Calu3 (cell line): ENCODE data around the gene GM2A. TPM values are rescaled to one million over a fixed set of nuclear protein-coding genes. Genes with fewer than 3 reads are reported as not detected.
A peak's percentile ranks its signal among the peaks of the same experiment; 100 is the strongest.

Experiments
- BruUV-seq: library from RNA; stranded (reverse); fragments of 400-500 nt; replicated peaks from 2 replicates; lab custom pipeline; 2021; lab: Mats Ljungman, UMichigan
- CTCF ChIA-PET: fragments of 300-600 bp; sonication (Branson Sonifier 250); formaldehyde crosslinking; loops from one replicate; lab custom pipeline; 2022; ENCODE audit warnings: antibody characterized with exemption; lab: Charles Lee
- DNase-seq: peaks from one replicate; pipeline ENCODE4 v3.0.0; 2022
- H3K27ac Mint-ChIP-seq: one replicate; pipeline ENCODE4 v1.8.0; 2022; ENCODE audit warnings: mixed read lengths; ENCODE audit not compliant: unreplicated experiment
- H3K27me3 Mint-ChIP-seq: one replicate; pipeline ENCODE4 v1.8.0; 2022; ENCODE audit warnings: mixed read lengths; ENCODE audit not compliant: unreplicated experiment
- H3K36me3 Mint-ChIP-seq: one replicate; pipeline ENCODE4 v1.8.0; 2022; ENCODE audit warnings: mild to moderate bottlenecking, moderate library complexity, mixed read lengths; ENCODE audit not compliant: insufficient read depth, unreplicated experiment
- H3K4me1 Mint-ChIP-seq: one replicate; pipeline ENCODE4 v1.8.0; 2022; ENCODE audit warnings: mild to moderate bottlenecking, low read depth, mixed read lengths; ENCODE audit not compliant: unreplicated experiment
- H3K4me3 Mint-ChIP-seq: one replicate; pipeline ENCODE4 v1.8.0; 2022; ENCODE audit warnings: mild to moderate bottlenecking, low read depth, moderate library complexity, mixed read lengths; ENCODE audit not compliant: unreplicated experiment
- H3K9me3 Mint-ChIP-seq: one replicate; pipeline ENCODE4 v1.8.0; 2022; ENCODE audit warnings: low read depth, mixed read lengths; ENCODE audit not compliant: unreplicated experiment
- CTCF ChIP-seq: fragments of 200-600 bp; IDR thresholded peaks from one replicate; pipeline ENCODE4 v1.8.0; 2022; ENCODE audit warnings: antibody characterized with exemption; ENCODE audit not compliant: unreplicated experiment
- intact Hi-C: fragments of 100-400 bp; cut with micrococcal nuclease; formaldehyde crosslinking; loops from one replicate; pipeline ENCODE4 v1.10.0; 2022; ENCODE audit not compliant: unreplicated experiment
- total RNA-seq: library from RNA; stranded (reverse); gene quantifications from 2 replicates; pipeline ENCODE4 v1.2.3, GENCODE V29; 2022

Gene GM2A
- total RNA-seq, 1 experiment from 2014 or later: 22.4 TPM

GRCh38 chr5:151271336-151271735, 18.4 kb downstream of the GM2A start:
- Mint-ChIP-seq H3K27ac (no peak overlapping the region), H3K4me3 (no peak overlapping the region), H3K9me3 (no peaks in the 10 kb centered on the region), H3K27me3 (no peaks in the 10 kb centered on the region), H3K36me3 (no peaks in the 10 kb centered on the region), H3K4me1 (no peaks in the 10 kb centered on the region)
- TF ChIP-seq CTCF: no peak
- intact Hi-C loops: no loop called here
- no peak for DNase-seq
- CTCF ChIA-PET: no interaction called here
- no TSS peak for BruUV-seq

GRCh38 chr5:151274666-151275065, 21.7 kb downstream of the GM2A start:
- H3K4me1 Mint-ChIP-seq: no peaks in the 10 kb centered on the region
- CTCF ChIA-PET: no interaction called here
- no peak overlapping the region for H3K4me3 Mint-ChIP-seq
- DNase-seq: peak; percentile 50
- H3K27me3 Mint-ChIP-seq: peaks cover 24% of the 10 kb centered on the region
- intact Hi-C loops: no loop called here
- no TSS peak for BruUV-seq
- H3K36me3 Mint-ChIP-seq: no peaks in the 10 kb centered on the region
- no peak overlapping the region for H3K27ac Mint-ChIP-seq
- no peaks in the 10 kb centered on the region for H3K9me3 Mint-ChIP-seq
- no peak for TF ChIP-seq CTCF

GRCh38 chr5:151275803-151276202, 22.8 kb downstream of the GM2A start:
- H3K27me3 Mint-ChIP-seq: peaks cover 32% of the 10 kb centered on the region
- no TSS peak for BruUV-seq

GRCh38 chr5:151278845-151279244, 25.9 kb downstream of the GM2A start:
- H3K4me3 Mint-ChIP-seq: no peak overlapping the region
- peaks cover 40% of the 10 kb centered on the region for H3K27me3 Mint-ChIP-seq
- no peaks in the 10 kb centered on the region for H3K36me3 Mint-ChIP-seq
- CTCF ChIA-PET: no interaction called here
- H3K9me3 Mint-ChIP-seq: no peaks in the 10 kb centered on the region
- intact Hi-C loops: no loop called here
- DNase-seq: no peak
- H3K4me1 Mint-ChIP-seq: no peaks in the 10 kb centered on the region
- no peak for TF ChIP-seq CTCF
- no TSS peak for BruUV-seq
- no peak overlapping the region for H3K27ac Mint-ChIP-seq

More at GRCh38 chr5:151275803-151276202, 22.8 kb downstream of the GM2A start:
- no peaks in the 10 kb centered on the region for H3K9me3 Mint-ChIP-seq
- intact Hi-C loops: no loop called here
- TF ChIP-seq CTCF: no peak
- H3K36me3 Mint-ChIP-seq: no peaks in the 10 kb centered on the region
- no peak for DNase-seq
- H3K4me1 Mint-ChIP-seq: no peaks in the 10 kb centered on the region
- H3K4me3 Mint-ChIP-seq: no peak overlapping the region
- CTCF ChIA-PET: interaction anchor here (1.1 kb wide), 1 partner anchor 23 kb away, joined by 3 read pairs; the partner anchor contains the start of gene GM2A
- no peak overlapping the region for H3K27ac Mint-ChIP-seq
